HG03135 (cell line): ENCODE measurements around the gene ABCA1.
A peak's percentile ranks its signal among the peaks of the same experiment; 100 is the strongest.
"Not testable (repeated sequence)": the region's sequence is repeated elsewhere in the genome, so short reads cannot be mapped to it uniquely, and the experiment has no call there.

Experiments used
- ATAC-seq: cut with Tn5 transposase; IDR thresholded peaks from one replicate; pipeline ENCODE4 v1.9.1; 2021; ENCODE audit warnings: mild to moderate bottlenecking, moderate library complexity; ENCODE audit not compliant: unreplicated experiment

The ABCA1 gene

GRCh38 chr9:104927912-104928740 lies at the start of gene ABCA1:
ABCA1 (minus strand) TSS chr9:104928155; CDS start chr9:104903679, 24,476 bp downstream.
- peak; percentile 53 for ATAC-seq

- no peak for ATAC-seq
Measured at GRCh38 chr9:104977580-104977979, 49.6 kb upstream of the ABCA1 start.

- no peak for ATAC-seq
Measured at GRCh38 chr9:104977168-104977567, 49.2 kb upstream of the ABCA1 start.

GRCh38 chr9:104975966-104976595 lies 48.1 kb upstream of the ABCA1 start:
- not testable (repeated sequence) for ATAC-seq

GRCh38 chr9:104974053-104974962 lies 46.4 kb upstream of the ABCA1 start:
- ATAC-seq: no peak

GRCh38 chr9:104972242-104972866 lies 44.4 kb upstream of the ABCA1 start:
- no peak for ATAC-seq

GRCh38 chr9:104971511-104971910 lies 43.6 kb upstream of the ABCA1 start:
- no peak for ATAC-seq

GRCh38 chr9:104970271-104970987 lies 42.5 kb upstream of the ABCA1 start:
- ATAC-seq: no peak

GRCh38 chr9:104969116-104969515 lies 41.2 kb upstream of the ABCA1 start:
- ATAC-seq: no peak

- peak; percentile 99 for ATAC-seq
Measured at GRCh38 chr9:104968025-104968982, 40.3 kb upstream of the ABCA1 start.

GRCh38 chr9:104963076-104963475 lies 35.1 kb upstream of the ABCA1 start:
- no peak for ATAC-seq

GRCh38 chr9:104961701-104962359 lies 33.9 kb upstream of the ABCA1 start:
- no peak for ATAC-seq

- peak; percentile 71 for ATAC-seq
Measured at GRCh38 chr9:104961238-104961637, 33.3 kb upstream of the ABCA1 start.

GRCh38 chr9:104960662-104961061 lies 32.7 kb upstream of the ABCA1 start:
- no peak for ATAC-seq

GRCh38 chr9:104958751-104959150 lies 30.8 kb upstream of the ABCA1 start:
- ATAC-seq: no peak

GRCh38 chr9:104958006-104958405 lies 30.1 kb upstream of the ABCA1 start:
- not testable (repeated sequence) for ATAC-seq

GRCh38 chr9:104951487-104951886 lies 23.5 kb upstream of the ABCA1 start:
- ATAC-seq: no peak

- no peak for ATAC-seq
Measured at GRCh38 chr9:104950838-104951237, 22.9 kb upstream of the ABCA1 start.
